Measurements from ENCODE around the gene SLC23A1. TPM values are rescaled to one million over a fixed set of nuclear protein-coding genes. Genes with fewer than 3 reads are reported as not detected.
A peak's percentile ranks its signal among the peaks of the same experiment; 100 is the strongest.

The SLC23A1 gene
- total RNA-seq, 4 donors from 2014 or later: not detected

- no peak overlapping the region for H3K27ac ChIP-seq
- H3K9me3 ChIP-seq: no peaks in the 10 kb centered on the region
- 46 to 47% methylated on average over 5 of the region's 5 CpGs for WGBS, 2 donors
- H3K4me1 ChIP-seq: peaks cover 10 to 13% of the 10 kb centered on the region in 2 donors
- peaks cover 0 to 9% of the 10 kb centered on the region in 2 donors for H3K36me3 ChIP-seq
- DNase-seq: peak in 1 of 2 donors; percentile 18
- no peaks in the 10 kb centered on the region for H3K27me3 ChIP-seq
- TF ChIP-seq CTCF (IDR thresholded peaks at IDR 0.05) (peak in 5 of 6 experiments; percentile 49 to 92 (median 83)), POLR2A (IDR thresholded peaks at IDR 0.05) (no peak)
- intact Hi-C loops (cut with DNase I): loop anchor here (2.0 to 10.0 kb wide), 2 partner anchors 92 to 342 kb away; no protein-coding TSS in a partner anchor
- no peak overlapping the region for H3K4me3 ChIP-seq (replicated peaks in 1 of 3)
Observed at GRCh38 chr5:139422307-139422893, 39.3 kb upstream of the SLC23A1 start.

GRCh38 chr5:139419226-139420192, 36.4 kb upstream of the SLC23A1 start:
- 80 to 81% methylated on average over 9 of the region's 9 CpGs for WGBS, 2 donors
- no peaks in the 10 kb centered on the region for H3K27me3 ChIP-seq

GRCh38 chr5:139418793-139419192, 35.7 kb upstream of the SLC23A1 start:
- H3K27ac ChIP-seq: peak overlapping the region in 2 of 3 donors; percentile 47 to 57
- TF ChIP-seq POLR2A (IDR thresholded peaks at IDR 0.05) (no peak), CTCF (IDR thresholded peaks at IDR 0.05) (no peak)
- no peaks in the 10 kb centered on the region for H3K36me3 ChIP-seq
- H3K27me3 ChIP-seq: no peaks in the 10 kb centered on the region
- no peak overlapping the region for H3K4me3 ChIP-seq (replicated peaks in 1 of 3)
- intact Hi-C loops (cut with DNase I): no loop called here
- no peaks in the 10 kb centered on the region for H3K9me3 ChIP-seq
- peaks cover 27 to 33% of the 10 kb centered on the region in 2 donors for H3K4me1 ChIP-seq
- DNase-seq: no peak
- 90 to 93% methylated on average over 1 of the region's 1 CpG for WGBS, 2 donors

More at GRCh38 chr5:139419226-139420192, 36.4 kb upstream of the SLC23A1 start:
- Histone ChIP-seq H3K36me3 (no peaks in the 10 kb centered on the region), H3K9me3 (no peaks in the 10 kb centered on the region), H3K4me1 (peaks cover 27 to 33% of the 10 kb centered on the region in 2 donors), H3K4me3 (replicated peaks in 1 of 3) (no peak overlapping the region), H3K27ac (no peak overlapping the region)
- DNase-seq: no peak
- TF ChIP-seq CTCF (IDR thresholded peaks at IDR 0.05) (no peak), POLR2A (IDR thresholded peaks at IDR 0.05) (no peak)
- intact Hi-C loops (cut with DNase I): loop anchor here (10.0 kb wide), 1 partner anchor 345 kb away; no protein-coding TSS in a partner anchor

- TF ChIP-seq POLR2A (IDR thresholded peaks at IDR 0.05): no peak
- no peak for TF ChIP-seq CTCF (IDR thresholded peaks at IDR 0.05)
- H3K4me1 ChIP-seq: peaks cover 27 to 33% of the 10 kb centered on the region in 2 donors
- no peaks in the 10 kb centered on the region for H3K36me3 ChIP-seq
- WGBS, 2 donors: 34 to 39% methylated on average over 4 of the region's 4 CpGs
- peak overlapping the region; percentile 47 to 67 (median 54) for H3K27ac ChIP-seq
- no peaks in the 10 kb centered on the region for H3K27me3 ChIP-seq
- no peak overlapping the region for H3K4me3 ChIP-seq (replicated peaks in 1 of 3)
- peak; percentile 79 to 83 for DNase-seq
- no peaks in the 10 kb centered on the region for H3K9me3 ChIP-seq
- intact Hi-C loops (cut with DNase I): no loop called here
Observed at GRCh38 chr5:139417214-139417613, 34.1 kb upstream of the SLC23A1 start.
